H1 (cell line): ENCODE measurements around the gene ABCF3. TPM values are rescaled to one million over a fixed set of nuclear protein-coding genes. Genes with fewer than 3 reads are reported as not detected.

Experiments used
- CTCF ChIA-PET: fragments of 300-600 bp; sonication (Branson Sonifier 250); formaldehyde crosslinking; loops from one replicate; lab custom pipeline; 2021; ENCODE audit not compliant: partially characterized antibody; lab: Charles Lee
- POLR2A ChIA-PET: fragments of 300-600 bp; sonication (Branson Sonifier 250); formaldehyde crosslinking; loops from one replicate; lab custom pipeline; 2021; ENCODE audit warnings: inconsistent platforms; ENCODE audit not compliant: partially characterized antibody; lab: Charles Lee
- DNase-seq, 2 experiments: peaks; one replicate each; pipeline versions ENCODE4 v3.0.0 to v3.0.0-alpha.2; 2010 to 2022; ENCODE audit warnings: low spot score in 2 of 2, low read depth in 1 of 2, mixed read lengths in 1 of 2
- FAIRE-seq: peaks from 2 replicates; lab custom pipeline; 2011; peaks lifted over from hg19 to GRCh38; lab: Jason Lieb, UNC
- H2AFZ ChIP-seq: 2 replicates; pipeline ENCODE4 v1.8.1; 2012; ENCODE audit warnings: low read length, inconsistent platforms
- H2AK5ac ChIP-seq: 2 replicates; pipeline ENCODE4 v1.6.1; 2013; ENCODE audit warnings: low read depth, low read length
- H2BK120ac ChIP-seq: replicated peaks from 2 replicates; pipeline ENCODE3; 2013; ENCODE audit warnings: low read depth, low read length, inconsistent platforms
- H2BK12ac ChIP-seq: 2 replicates; pipeline ENCODE4 v1.6.1; 2013; ENCODE audit warnings: low read depth, low read length
- H2BK15ac ChIP-seq: 2 replicates; pipeline ENCODE4 v1.6.1; 2013; ENCODE audit warnings: low read length
- H2BK20ac ChIP-seq: 2 replicates; pipeline ENCODE4 v1.6.1; 2013; ENCODE audit warnings: low read length
- H2BK5ac ChIP-seq: 2 replicates; pipeline ENCODE4 v1.6.1; 2013; ENCODE audit warnings: low read depth, low read length
- H3K14ac ChIP-seq: 2 replicates; pipeline ENCODE4 v1.6.1; 2013; ENCODE audit warnings: inconsistent platforms; ENCODE audit not compliant: insufficient read length
- H3K18ac ChIP-seq: 2 replicates; pipeline ENCODE4 v1.6.1; 2013; ENCODE audit warnings: low read length; ENCODE audit errors: extremely low read depth
- H3K23ac ChIP-seq: 2 replicates; pipeline ENCODE4 v1.6.1; 2013; ENCODE audit warnings: inconsistent platforms; ENCODE audit not compliant: insufficient read length
- H3K23me2 ChIP-seq: 2 replicates; pipeline ENCODE4 v1.6.1; 2013; ENCODE audit warnings: low read depth, low read length
- H3K27ac ChIP-seq: 2 replicates; pipeline ENCODE4 v1.6.1; 2011; ENCODE audit warnings: low read depth, low read length, inconsistent platforms
- H3K27me3 ChIP-seq, 4 experiments: replicated peaks in 1 of 4; 1 replicate in 1 of 4; 2 replicates in 3 of 4; pipeline versions ENCODE4 v1.6.1 to v1.8.1; 2011 to 2013; ENCODE audit warnings: low read length in 3 of 4, mild to moderate bottlenecking in 3 of 4, inconsistent platforms in 2 of 4, mixed read lengths in 2 of 4, moderate library complexity in 1 of 4; ENCODE audit not compliant: control insufficient read depth in 3 of 4, insufficient read depth in 3 of 4; ENCODE audit errors: extremely low read depth in 1 of 4
- H3K36me3 ChIP-seq, 4 experiments: 2 replicates each; pipeline versions ENCODE4 v1.6.1 to v1.8.1; 2011 to 2013; ENCODE audit warnings: mild to moderate bottlenecking in 4 of 4, low read length in 3 of 4, moderate library complexity in 2 of 4, control low read depth in 1 of 4, inconsistent platforms in 1 of 4; ENCODE audit not compliant: insufficient read depth in 4 of 4, control insufficient read depth in 2 of 4
- H3K4ac ChIP-seq: replicated peaks from 2 replicates; pipeline ENCODE3; 2013; ENCODE audit warnings: low read length, low read depth, mixed read lengths, inconsistent platforms; ENCODE audit not compliant: insufficient read length
- H3K4me1 ChIP-seq, 4 experiments: replicated peaks in 1 of 4; 1 replicate in 1 of 4; 2 replicates in 3 of 4; pipeline versions ENCODE4 v1.6.1 to v1.8.1; 2011 to 2013; ENCODE audit warnings: low read length in 3 of 4, inconsistent platforms in 2 of 4, mixed read lengths in 1 of 4; ENCODE audit not compliant: insufficient read depth in 4 of 4, control insufficient read depth in 3 of 4
- H3K4me2 ChIP-seq, 2 experiments: 2 replicates each; pipeline versions ENCODE4 v1.6.1 to v1.8.1; 2011 to 2013; ENCODE audit warnings: low read depth in 2 of 2, low read length in 2 of 2, control low read depth in 1 of 2, inconsistent platforms in 1 of 2, mild to moderate bottlenecking in 1 of 2; ENCODE audit not compliant: insufficient read depth in 1 of 2
- H3K4me3 ChIP-seq, 4 experiments: fragments of 200-600, 300-600 bp in 1 of 4; sonication (generic), shearing (Covaris generic), sonication (Bioruptor Twin) in 1 of 4; 2 replicates each; pipeline versions ENCODE4 v1.5.1 to v1.8.1; 2011 to 2016; ENCODE audit warnings: low read length in 4 of 4, low read depth in 3 of 4, control low read depth in 2 of 4, inconsistent platforms in 2 of 4, mild to moderate bottlenecking in 2 of 4, mixed read lengths in 1 of 4, moderate library complexity in 1 of 4; ENCODE audit not compliant: insufficient read depth in 2 of 4; ENCODE audit errors: extremely low read depth in 1 of 4
- H3K56ac ChIP-seq: replicated peaks from 2 replicates; pipeline ENCODE3; 2013; ENCODE audit warnings: low read depth, mild to moderate bottlenecking, mixed read lengths, low read length, inconsistent platforms; ENCODE audit not compliant: insufficient read length
- H3K79me1 ChIP-seq: 2 replicates; pipeline ENCODE4 v1.6.1; 2013; ENCODE audit warnings: low read depth, low read length, control low read depth
- H3K79me2 ChIP-seq, 2 experiments: 2 replicates each; pipeline versions ENCODE4 v1.6.1 to v1.8.1; 2012 to 2013; ENCODE audit warnings: low read length in 2 of 2, mild to moderate bottlenecking in 2 of 2, inconsistent platforms in 1 of 2; ENCODE audit not compliant: insufficient read depth in 2 of 2, control insufficient read depth in 1 of 2
- H3K9ac ChIP-seq, 4 experiments: replicated peaks in 1 of 4; 1 replicate in 1 of 4; 2 replicates in 3 of 4; pipeline versions ENCODE4 v1.6.1 to v1.8.1; 2011 to 2013; ENCODE audit warnings: low read depth in 3 of 4, low read length in 3 of 4, control low read depth in 2 of 4, mild to moderate bottlenecking in 2 of 4, moderate library complexity in 2 of 4, inconsistent platforms in 1 of 4; ENCODE audit errors: extremely low read depth in 1 of 4
- H3K9me3 ChIP-seq, 2 experiments: 2 replicates each; pipeline versions ENCODE4 v1.6.1 to v1.8.1; 2012 to 2013; ENCODE audit warnings: mild to moderate bottlenecking in 2 of 2, moderate library complexity in 2 of 2, control low read depth in 1 of 2, inconsistent platforms in 1 of 2, low read depth in 1 of 2, low read length in 1 of 2, mixed read lengths in 1 of 2; ENCODE audit not compliant: insufficient read depth in 2 of 2
- H4K20me1 ChIP-seq, 2 experiments: replicated peaks in 1 of 2; 2 replicates each; pipeline versions ENCODE3 to v1.8.1; 2011 to 2013; ENCODE audit warnings: inconsistent platforms in 2 of 2, low read length in 2 of 2, mild to moderate bottlenecking in 1 of 2; ENCODE audit not compliant: insufficient read depth in 2 of 2, control insufficient read depth in 1 of 2
- H4K5ac ChIP-seq: 2 replicates; pipeline ENCODE4 v1.6.1; 2013; ENCODE audit warnings: low read length, low read depth, mixed read lengths, inconsistent platforms; ENCODE audit not compliant: insufficient read length
- H4K8ac ChIP-seq: 2 replicates; pipeline ENCODE4 v1.8.0; 2013; ENCODE audit warnings: mild to moderate bottlenecking, moderate library complexity, low read length, inconsistent platforms; ENCODE audit not compliant: insufficient read depth; ENCODE audit errors: extremely low read depth
- H4K91ac ChIP-seq: replicated peaks from 2 replicates; pipeline ENCODE3; 2013; ENCODE audit warnings: low read length, mixed read lengths, inconsistent platforms; ENCODE audit not compliant: insufficient read length
- ATF2 ChIP-seq: IDR thresholded peaks from 2 replicates; pipeline ENCODE4 v1.6.1; 2012; ENCODE audit warnings: low read length, inconsistent platforms
- CBX5 ChIP-seq: fragments of 300-800, 300-1000 bp; sonication (generic); IDR thresholded peaks from 2 replicates; pipeline ENCODE4 v1.7.1; 2016; ENCODE audit warnings: antibody characterized with exemption, low read length, low read depth
- KDM4A ChIP-seq: IDR thresholded peaks from one replicate; pipeline ENCODE4 v1.7.1; 2012; ENCODE audit warnings: low read depth, mild to moderate bottlenecking, moderate library complexity, low read length, inconsistent platforms; ENCODE audit not compliant: severe bottlenecking
- MAFK ChIP-seq: IDR thresholded peaks from 2 replicates; pipeline ENCODE4 v1.6.1; 2012; ENCODE audit warnings: low read depth, mild to moderate bottlenecking, improper control_type of control experiment, low read length
- NANOG ChIP-seq: IDR thresholded peaks from 2 replicates; pipeline ENCODE4 v1.6.1; 2011; ENCODE audit warnings: low read length, low read depth, mild to moderate bottlenecking, inconsistent platforms; ENCODE audit not compliant: insufficient read depth, poor library complexity, severe bottlenecking
- YY1 ChIP-seq: IDR thresholded peaks from 2 replicates; pipeline ENCODE4 v1.6.1; 2011; ENCODE audit warnings: low read depth, mild to moderate bottlenecking, low read length
- ZNF274 ChIP-seq: IDR thresholded peaks from 2 replicates; pipeline ENCODE4 v1.7.0; 2012; ENCODE audit warnings: low read length, borderline replicate concordance; ENCODE audit errors: extremely low read depth
- WGBS, 2 experiments: shearing (Covaris generic) in 1 of 2; methylation state at CpG; one replicate each; pipeline versions ENCODE4 v1.1.6 to v1.1.7; 2013 to 2015; ENCODE audit warnings: low lambda C conversion rate in 2 of 2, mixed read lengths in 2 of 2, inconsistent platforms in 1 of 2, low coverage in 1 of 2, missing lambda C conversion rate in 1 of 2; ENCODE audit not compliant: insufficient replicate concordance in 2 of 2, insufficient coverage in 1 of 2, insufficient read length in 1 of 2; ENCODE audit errors: extremely low coverage in 1 of 2, missing lambda C conversion rate in 1 of 2; 5-methylcytosine and 5-hydroxymethylcytosine counted together
- polyA plus RNA-seq, 7 experiments: library from polyadenylated mRNA; depleted of rRNA in 3 of 7; stranded (reverse) in 5 of 7; unstranded in 2 of 7; fragments of >200 nt in 5 of 7; fragments of 200-250 nt in 2 of 7; gene quantifications; 1 replicate in 5 of 7; 2 replicates in 1 of 7; 4 replicates in 1 of 7; pipeline versions ENCODE4 v1.2.1 to v1.2.3, GENCODE V29; 2011 to 2013; ENCODE audit warnings: missing spikeins in 2 of 7, mixed read lengths in 2 of 7
- total RNA-seq: library from RNA; stranded (reverse); fragmentation: NEBNext Ultra II Directional; extraction: Animal tissue kit (Norgen Biotek cat#: 25700); gene quantifications from 2 replicates; pipeline ENCODE4 v1.2.1, GENCODE V29; 2021

ABCF3 gene
- total and polyA plus RNA-seq, 2 of the 8 experiments (the other 6 are each of a cell fraction or from before 2014, with no cell fraction given): 51.6 to 57.8 TPM

GRCh38 chr3:184173374-184173722, 12.7 kb upstream of the ABCF3 start:
- DNase-seq (no peak), FAIRE-seq (no peak)
- H3K23me2 ChIP-seq: peaks cover 8% of the 10 kb centered on the region
- H3K79me1 ChIP-seq: peaks cover 13% of the 10 kb centered on the region
- H2BK120ac ChIP-seq: no peak overlapping the region
- no peak overlapping the region for H4K91ac ChIP-seq
- H3K18ac ChIP-seq: no peak overlapping the region
- no peak overlapping the region for H2BK5ac ChIP-seq
- H3K23ac ChIP-seq: no peak overlapping the region
- ChIA-PET CTCF (interaction anchor here (0.6 to 2.1 kb wide), 13 partner anchors 11 to 277 kb away, joined by 3 to 7 read pairs (median 3); partner anchors contain the start of gene EEF1AKMT4), POLR2A (interaction anchor here (1.0 to 2.6 kb wide), 12 partner anchors 8 to 86 kb away, joined by 3 to 7 read pairs (median 5); partner anchors contain the start of genes ABCF3 and EIF2B5)
- no peak overlapping the region for H3K4me3 ChIP-seq
- H3K4me1 ChIP-seq: peaks cover 0 to 23% (median 15%) of the 10 kb centered on the region in 4 experiments; a peak in 6 of 7 replicates
- no peak overlapping the region for H2AK5ac ChIP-seq
- no peak overlapping the region for H3K27ac ChIP-seq
- H2BK20ac ChIP-seq: no peak overlapping the region
- H3K56ac ChIP-seq: no peak overlapping the region
- H3K36me3 ChIP-seq: peaks cover 10 to 26% (median 20%) of the 10 kb centered on the region in 4 experiments
- H4K8ac ChIP-seq: no peak overlapping the region
- peaks cover 1 to 7% of the 10 kb centered on the region in 2 experiments for H4K20me1 ChIP-seq
- no peak overlapping the region for H2AFZ ChIP-seq
- H3K27me3 ChIP-seq: no peaks in the 10 kb centered on the region
- H3K4me2 ChIP-seq: no peak overlapping the region
- H2BK15ac ChIP-seq: no peak overlapping the region
- H2BK12ac ChIP-seq: no peak overlapping the region
- H3K14ac ChIP-seq: no peak overlapping the region
- H3K4ac ChIP-seq: no peak overlapping the region
- H3K9ac ChIP-seq: no peak overlapping the region
- peaks cover 0 to 31% of the 10 kb centered on the region in 2 experiments; a peak in 2 of 4 replicates for H3K79me2 ChIP-seq
- no peak overlapping the region for H4K5ac ChIP-seq
- no peak for TF ChIP-seq NANOG
- no peak for TF ChIP-seq MAFK
- TF ChIP-seq KDM4A: no peak
- TF ChIP-seq ATF2: no peak
- no peak for TF ChIP-seq YY1
- no peak for TF ChIP-seq ZNF274
- no peak for TF ChIP-seq CBX5
- WGBS, 2 experiments: 82% methylated on average over 2 of the region's 2 CpGs; no CpG with 5 or more reads in 1 of the 2 experiments
- H3K9me3 ChIP-seq: no peaks in the 10 kb centered on the region
